ENCODE results near the gene ZFHX2. TPM values are rescaled to one million over a fixed set of nuclear protein-coding genes. Genes with fewer than 3 reads are reported as not detected.
A peak's percentile ranks its signal among the peaks of the same experiment; 100 is the strongest.

Gene ZFHX2
- polyA plus RNA-seq, 1 donor from 2014 or later = 0.72 TPM

GRCh38 chr14:23577004-23577681, 25.6 kb upstream of the ZFHX2 start:
- peak overlapping the region; percentile 97 for H3K27ac ChIP-seq (ENCODE audit: low read length)
- H3K9me2 ChIP-seq (ENCODE audit: insufficient read depth, low read length) = no peaks in the 10 kb centered on the region
- TF ChIP-seq REST (IDR thresholded peaks at IDR 0.05; ENCODE audit: borderline replicate concordance) (no peak), MXI1 (conservative IDR thresholded peaks at IDR 0.05; ENCODE audit: poor library complexity, severe bottlenecking) (peak; percentile 78)
- H3K27me3 ChIP-seq (ENCODE audit: insufficient read depth, low read depth, low read length) = no peaks in the 10 kb centered on the region
- H3K4me2 ChIP-seq (ENCODE audit: low read length) = peak overlapping the region; percentile 90
- no peaks in the 10 kb centered on the region for H3K9me3 ChIP-seq (ENCODE audit: low read length)
- H4K20me1 ChIP-seq (ENCODE audit: insufficient read depth) = peaks cover 7% of the 10 kb centered on the region
- peak overlapping the region; percentile 95 for H3K9ac ChIP-seq (ENCODE audit: low read length)
- peak overlapping the region; percentile 96 for H3K4me3 ChIP-seq (ENCODE audit: low read length)
- H2AFZ ChIP-seq (ENCODE audit: low read depth, low read length) = no peak overlapping the region
- H3K79me2 ChIP-seq (replicated peaks; ENCODE audit: insufficient read depth, low read length) = peaks cover 33% of the 10 kb centered on the region
- no peaks in the 10 kb centered on the region for H3F3A ChIP-seq (ENCODE audit: insufficient read depth, low read length, poor library complexity, severe bottlenecking)
- no peaks in the 10 kb centered on the region for H3K36me3 ChIP-seq (ENCODE audit: insufficient read depth, low read length)

- Histone ChIP-seq H3K9ac (ENCODE audit: low read length) (no peak overlapping the region), H3F3A (ENCODE audit: insufficient read depth, low read length, poor library complexity, severe bottlenecking) (no peaks in the 10 kb centered on the region), H3K27ac (ENCODE audit: low read length) (no peak overlapping the region), H3K4me3 (ENCODE audit: low read length) (peak overlapping the region; percentile 49), H3K27me3 (ENCODE audit: insufficient read depth, low read depth, low read length) (no peaks in the 10 kb centered on the region), H2AFZ (ENCODE audit: low read depth, low read length) (no peak overlapping the region), H3K36me3 (ENCODE audit: insufficient read depth, low read length) (no peaks in the 10 kb centered on the region), H3K4me2 (ENCODE audit: low read length) (peak overlapping the region; percentile 25), H3K9me2 (ENCODE audit: insufficient read depth, low read length) (no peaks in the 10 kb centered on the region), H3K9me3 (ENCODE audit: low read length) (no peaks in the 10 kb centered on the region), H4K20me1 (ENCODE audit: insufficient read depth) (peaks cover 7% of the 10 kb centered on the region), H3K79me2 (replicated peaks; ENCODE audit: insufficient read depth, low read length) (peaks cover 25% of the 10 kb centered on the region)
- TF ChIP-seq POLR2AphosphoS5 (IDR thresholded peaks at IDR 0.05) (no peak), EP300 (conservative IDR thresholded peaks at IDR 0.05; ENCODE audit: poor library complexity, severe bottlenecking) (no peak), CTCF (IDR thresholded peaks at IDR 0.05; ENCODE audit: poor library complexity, severe bottlenecking) (no peak), MXI1 (conservative IDR thresholded peaks at IDR 0.05; ENCODE audit: poor library complexity, severe bottlenecking) (no peak), RAD21 (conservative IDR thresholded peaks at IDR 0.05) (no peak), SMC3 (conservative IDR thresholded peaks at IDR 0.05; ENCODE audit: poor library complexity) (no peak), TAF1 (IDR thresholded peaks at IDR 0.05; ENCODE audit: low read depth) (no peak), EZH2 (IDR thresholded peaks at IDR 0.05; ENCODE audit: borderline replicate concordance, insufficient read depth, low read length, poor library complexity, severe bottlenecking) (no peak), REST (IDR thresholded peaks at IDR 0.05; ENCODE audit: borderline replicate concordance) (no peak)
Measured at GRCh38 chr14:23573384-23574015, 21.9 kb upstream of the ZFHX2 start.
